ENCODE data around the gene RANBP9. TPM values are rescaled to one million over a fixed set of nuclear protein-coding genes. Genes with fewer than 3 reads are reported as not detected.

RANBP9 gene
- total and polyA plus RNA-seq, 2 of the 13 experiments (the other 11 are each of a cell fraction or from before 2014, with no cell fraction given), result 26.6 to 30.6 TPM

DNA sequence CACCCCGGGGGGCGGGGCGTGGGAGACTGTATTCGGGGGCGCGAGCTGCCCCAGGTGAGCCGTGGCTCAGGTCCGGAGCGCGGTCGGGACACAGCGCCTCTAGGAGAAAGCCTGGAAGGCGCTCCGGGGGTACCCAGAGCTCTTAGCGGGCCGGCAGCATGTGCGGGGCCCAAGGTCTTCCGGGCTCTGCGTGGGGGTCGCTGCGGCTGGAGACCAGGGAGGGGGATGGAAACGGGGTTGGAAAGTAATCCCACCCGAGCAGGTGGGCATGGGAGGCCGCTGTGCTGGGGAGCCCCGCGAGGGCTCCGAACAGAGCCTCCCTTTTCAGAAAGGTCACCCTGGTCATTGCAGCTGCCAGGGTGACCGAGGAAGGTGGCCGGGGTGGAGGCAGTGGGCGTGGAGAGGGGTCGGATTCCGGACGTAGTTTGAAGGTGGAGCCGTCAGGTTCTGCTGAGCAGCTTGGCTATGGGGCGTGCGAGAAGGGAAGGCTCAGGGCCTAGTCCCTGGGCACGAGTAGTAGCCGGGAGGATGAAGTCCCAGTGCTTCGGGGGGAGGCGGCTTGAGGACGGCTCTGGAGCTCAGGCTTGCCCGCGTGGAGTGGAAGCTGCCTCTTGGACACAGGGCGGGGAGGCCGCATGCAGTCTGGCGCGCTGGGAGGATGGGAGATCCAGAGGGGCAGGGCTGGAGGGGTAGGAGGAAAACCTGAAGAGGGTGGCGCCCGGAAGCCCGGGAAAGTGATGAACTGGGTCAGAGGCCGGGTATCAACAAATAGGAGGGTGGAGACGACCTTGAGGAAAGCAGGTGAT lies 136.9 kb downstream of the RANBP9 start, which contains the start of gene SIRT5 (continued):
- TF ChIP-seq EP300 (IDR thresholded peaks at IDR 0.05; ENCODE audit: low read depth in 2 of 2, low read length in 2 of 2) (peak in 1 of 2 experiments; percentile 71; a peak in 2 of 4 replicates), EP300 (CRISPR knock-in tag; IDR thresholded peaks at IDR 0.05; ENCODE audit: borderline replicate concordance) (peak; percentile 9; the same call in 1 of the 2 replicates), KDM3A (CRISPR knock-in tag; IDR thresholded peaks at IDR 0.05; ENCODE audit: low read depth) (peak; percentile 88), ZNF552 (CRISPR knock-in tag; IDR thresholded peaks at IDR 0.05; ENCODE audit: borderline replicate concordance) (peak; percentile 46), IRF2 (CRISPR knock-in tag; IDR thresholded peaks at IDR 0.05) (peak; percentile 60), ETS1 (CRISPR knock-in tag; IDR thresholded peaks at IDR 0.05) (no peak), GLMP (CRISPR knock-in tag; IDR thresholded peaks at IDR 0.05; ENCODE audit: borderline replicate concordance) (no peak), KLF16 (CRISPR knock-in tag; IDR thresholded peaks at IDR 0.05) (peak in 1 of 2 experiments; percentile 91; a peak in 2 of 4 replicates), ZMYM2 (CRISPR knock-in tag; IDR thresholded peaks at IDR 0.05) (peak; percentile 73), TIGD3 (CRISPR knock-in tag; IDR thresholded peaks at IDR 0.05; ENCODE audit: borderline replicate concordance) (0 out of 2 replicates have a peak, but pooled peaks have one; percentile 64), ELF4 (CRISPR knock-in tag; IDR thresholded peaks at IDR 0.05; ENCODE audit: borderline replicate concordance) (peak; percentile 75; the same call in 1 of the 2 replicates), ZNF17 (CRISPR knock-in tag; IDR thresholded peaks at IDR 0.05) (no peak), CREBL2 (CRISPR knock-in tag; IDR thresholded peaks at IDR 0.05; ENCODE audit: borderline replicate concordance) (no peak), ZNF83 (CRISPR knock-in tag; IDR thresholded peaks at IDR 0.05; ENCODE audit: borderline replicate concordance) (no peak; the same call in 1 of the 2 replicates), ZNF710 (CRISPR knock-in tag; IDR thresholded peaks at IDR 0.05; ENCODE audit: borderline replicate concordance) (peak; percentile 74), ARHGAP35 (CRISPR knock-in tag; IDR thresholded peaks at IDR 0.05; ENCODE audit: borderline replicate concordance) (peak; percentile 85; the same call in 1 of the 2 replicates)
- TF ChIP-seq, protein P1, sequence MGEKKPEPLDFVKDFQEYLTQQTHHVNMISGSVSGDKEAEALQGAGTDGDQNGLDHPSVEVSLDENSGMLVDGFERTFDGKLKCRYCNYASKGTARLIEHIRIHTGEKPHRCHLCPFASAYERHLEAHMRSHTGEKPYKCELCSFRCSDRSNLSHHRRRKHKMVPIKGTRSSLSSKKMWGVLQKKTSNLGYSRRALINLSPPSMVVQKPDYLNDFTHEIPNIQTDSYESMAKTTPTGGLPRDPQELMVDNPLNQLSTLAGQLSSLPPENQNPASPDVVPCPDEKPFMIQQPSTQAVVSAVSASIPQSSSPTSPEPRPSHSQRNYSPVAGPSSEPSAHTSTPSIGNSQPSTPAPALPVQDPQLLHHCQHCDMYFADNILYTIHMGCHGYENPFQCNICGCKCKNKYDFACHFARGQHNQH (CRISPR knock-in tag; IDR thresholded peaks at IDR 0.05), result peak; percentile 77
- TF ChIP-seq, protein P2, sequence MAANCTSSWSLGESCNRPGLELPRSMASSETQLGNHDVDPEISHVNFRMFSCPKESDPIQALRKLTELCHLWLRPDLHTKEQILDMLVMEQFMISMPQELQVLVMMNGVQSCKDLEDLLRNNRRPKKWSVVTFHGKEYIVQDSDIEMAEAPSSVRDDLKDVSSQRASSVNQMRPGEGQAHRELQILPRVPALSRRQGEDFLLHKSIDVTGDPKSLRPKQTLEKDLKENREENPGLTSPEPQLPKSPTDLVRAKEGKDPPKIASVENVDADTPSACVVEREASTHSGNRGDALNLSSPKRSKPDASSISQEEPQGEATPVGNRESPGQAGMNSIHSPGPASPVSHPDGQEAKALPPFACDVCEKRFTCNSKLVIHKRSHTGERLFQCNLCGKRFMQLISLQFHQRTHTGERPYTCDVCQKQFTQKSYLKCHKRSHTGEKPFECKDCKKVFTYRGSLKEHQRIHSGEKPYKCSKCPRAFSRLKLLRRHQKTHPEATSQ (CRISPR knock-in tag; IDR thresholded peaks at IDR 0.05; ENCODE audit: borderline replicate concordance), result 0 out of 2 replicates have a peak, but pooled peaks have one; percentile 28
